Lung (tissue), 12 donors: ENCODE results near the gene COL4A3. TPM values are rescaled to one million over a fixed set of nuclear protein-coding genes. Genes with fewer than 3 reads are reported as not detected.

ENCODE experiments used
- ATAC-seq: fragments of 200-7000 bp; cut with Tn5 transposase; one replicate; pipeline ENCODE4 v1.9.1; 2020; ENCODE audit warnings: moderate number of reproducible peaks; ENCODE audit not compliant: insufficient read depth, low FRiP score
- DNase-seq, 3 donors: peaks; one replicate each; pipeline ENCODE4 v3.0.0-alpha.2; 2013 to 2017
- H3K27ac ChIP-seq, 2 donors: one replicate each; pipeline ENCODE4 v1.5.1; 2013; ENCODE audit warnings: mild to moderate bottlenecking in 2 of 2, moderate library complexity in 2 of 2, control low read depth in 1 of 2, inconsistent platforms in 1 of 2, low read depth in 1 of 2, low read length in 1 of 2
- H3K27me3 ChIP-seq, 3 donors: one replicate each; pipeline ENCODE4 v1.5.1; 2013; ENCODE audit warnings: low read length in 2 of 3; ENCODE audit not compliant: control insufficient read depth in 3 of 3, insufficient read depth in 3 of 3
- H3K36me3 ChIP-seq, 4 donors: one replicate each; pipeline ENCODE4 v1.5.1; 2013; ENCODE audit warnings: low read length in 4 of 4, mild to moderate bottlenecking in 1 of 4, moderate library complexity in 1 of 4; ENCODE audit not compliant: control insufficient read depth in 4 of 4, insufficient read depth in 4 of 4
- H3K4me1 ChIP-seq, 5 donors: one replicate each; pipeline ENCODE4 v1.5.1; 2013; ENCODE audit warnings: low read length in 5 of 5, mild to moderate bottlenecking in 2 of 5, moderate library complexity in 1 of 5; ENCODE audit not compliant: control insufficient read depth in 5 of 5, insufficient read depth in 5 of 5
- H3K4me3 ChIP-seq: one replicate; pipeline ENCODE4 v1.5.1; 2013; ENCODE audit warnings: mild to moderate bottlenecking, control low read depth, moderate library complexity
- H3K9ac ChIP-seq, 2 donors: one replicate each; pipeline ENCODE4 v1.5.1; 2013; ENCODE audit warnings: low read length in 2 of 2, control low read depth in 1 of 2; ENCODE audit not compliant: insufficient read depth in 1 of 2
- H3K9me3 ChIP-seq, 4 donors: one replicate each; pipeline ENCODE4 v1.5.1; 2013; ENCODE audit warnings: low read length in 3 of 4, mild to moderate bottlenecking in 1 of 4, moderate library complexity in 1 of 4; ENCODE audit not compliant: control insufficient read depth in 4 of 4, insufficient read depth in 3 of 4
- WGBS, 2 donors: extraction: QIAGEN DNeasy Blood & Tissue Kit; methylation state at CpG; one replicate each; pipeline ENCODE4 v1.1.7; 2013; 5-methylcytosine and 5-hydroxymethylcytosine counted together
- polyA plus RNA-seq, 2 donors: library from polyadenylated mRNA; stranded (reverse); fragments of 200-250 nt; gene quantifications; one replicate each; pipeline ENCODE4 v1.2.1, GENCODE V29; 2013
- total RNA-seq, 2 donors: library from RNA; depleted of rRNA in 1 of 2; stranded (reverse); fragments of >200 nt in 1 of 2; gene quantifications; one replicate each; pipeline ENCODE4 v1.2.1, GENCODE V29; 2014 to 2021
- TF ChIP-seq, protein P1 (sequence below): IDR thresholded peaks from 2 replicates; pipeline ENCODE4 v1.5.1; 2012; ENCODE audit warnings: mild to moderate bottlenecking; ENCODE audit errors: control extremely low read depth, extremely low read depth
- donor health status: control.
- donor health status: control.
- donor health status: Bipolar disorder and iron deficiency.
- donor health status: healthy.
- donor health status: DM: yes; HTN: yes; CAD: no.

COL4A3 gene
- total and polyA plus RNA-seq, 4 donors = 3.5 to 34.2 (median 20.2) TPM

GRCh38 chr2:227311861-227312506 lies 147.6 kb downstream of the COL4A3 start:
- H3K9ac ChIP-seq = no peak overlapping the region
- TF ChIP-seq, protein P1, sequence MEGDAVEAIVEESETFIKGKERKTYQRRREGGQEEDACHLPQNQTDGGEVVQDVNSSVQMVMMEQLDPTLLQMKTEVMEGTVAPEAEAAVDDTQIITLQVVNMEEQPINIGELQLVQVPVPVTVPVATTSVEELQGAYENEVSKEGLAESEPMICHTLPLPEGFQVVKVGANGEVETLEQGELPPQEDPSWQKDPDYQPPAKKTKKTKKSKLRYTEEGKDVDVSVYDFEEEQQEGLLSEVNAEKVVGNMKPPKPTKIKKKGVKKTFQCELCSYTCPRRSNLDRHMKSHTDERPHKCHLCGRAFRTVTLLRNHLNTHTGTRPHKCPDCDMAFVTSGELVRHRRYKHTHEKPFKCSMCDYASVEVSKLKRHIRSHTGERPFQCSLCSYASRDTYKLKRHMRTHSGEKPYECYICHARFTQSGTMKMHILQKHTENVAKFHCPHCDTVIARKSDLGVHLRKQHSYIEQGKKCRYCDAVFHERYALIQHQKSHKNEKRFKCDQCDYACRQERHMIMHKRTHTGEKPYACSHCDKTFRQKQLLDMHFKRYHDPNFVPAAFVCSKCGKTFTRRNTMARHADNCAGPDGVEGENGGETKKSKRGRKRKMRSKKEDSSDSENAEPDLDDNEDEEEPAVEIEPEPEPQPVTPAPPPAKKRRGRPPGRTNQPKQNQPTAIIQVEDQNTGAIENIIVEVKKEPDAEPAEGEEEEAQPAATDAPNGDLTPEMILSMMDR = no peak
- H3K9me3 ChIP-seq = no peaks in the 10 kb centered on the region
- WGBS, 2 donors = 96% methylated on average over 5 of the region's 5 CpGs
- no peaks in the 10 kb centered on the region for H3K4me1 ChIP-seq
- H3K36me3 ChIP-seq = no peaks in the 10 kb centered on the region
- no peak overlapping the region for H3K27ac ChIP-seq
- DNase-seq = no peak
- H3K27me3 ChIP-seq = no peaks in the 10 kb centered on the region
- H3K4me3 ChIP-seq = no peak overlapping the region
- ATAC-seq = no peak

- no peaks in the 10 kb centered on the region for H3K4me1 ChIP-seq
- H3K4me3 ChIP-seq = no peak overlapping the region
- ATAC-seq (no peak), DNase-seq (no peak)
- 50 to 69% methylated on average over 2 of the region's 2 CpGs for WGBS, 2 donors
- TF ChIP-seq, protein P1 = no peak
- H3K27me3 ChIP-seq = no peaks in the 10 kb centered on the region
- H3K27ac ChIP-seq = no peak overlapping the region
- no peaks in the 10 kb centered on the region for H3K9me3 ChIP-seq
- H3K36me3 ChIP-seq = no peaks in the 10 kb centered on the region
- no peak overlapping the region for H3K9ac ChIP-seq
These were observed 148.2 kb downstream of the COL4A3 start for GRCh38 chr2:227312579-227312978.

- TF ChIP-seq, protein P1 = no peak
- DNase-seq = no peak
- Histone ChIP-seq H3K9ac (no peak overlapping the region), H3K4me1 (no peaks in the 10 kb centered on the region), H3K27ac (no peak overlapping the region), H3K4me3 (no peak overlapping the region), H3K9me3 (no peaks in the 10 kb centered on the region), H3K36me3 (no peaks in the 10 kb centered on the region), H3K27me3 (no peaks in the 10 kb centered on the region)
- WGBS, 2 donors = 92 to 97% methylated on average over 1 of the region's 1 CpG
- ATAC-seq = no peak
These were observed 148.9 kb downstream of the COL4A3 start for GRCh38 chr2:227313310-227313709.

DNA sequence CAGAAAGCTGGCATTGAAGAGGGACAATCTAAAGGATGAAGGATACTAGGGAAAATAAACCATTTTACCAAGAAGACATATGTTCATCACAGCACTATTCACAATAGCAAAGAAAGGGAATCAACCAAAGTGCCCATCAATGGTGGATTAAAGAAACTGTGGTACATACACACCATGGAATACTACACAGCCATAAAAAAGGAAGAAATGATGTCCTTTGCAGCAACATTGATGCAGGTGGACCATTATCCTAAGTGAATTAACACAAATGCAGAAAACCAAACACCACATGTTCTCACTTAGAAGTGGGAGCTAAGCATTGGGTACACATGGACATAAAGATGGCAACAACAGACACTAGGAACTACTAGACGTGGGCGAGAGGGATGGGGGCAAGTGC lies 153.4 kb downstream of the COL4A3 start:
- Histone ChIP-seq H3K4me1 (no peaks in the 10 kb centered on the region), H3K27me3 (no peaks in the 10 kb centered on the region), H3K9ac (no peak overlapping the region), H3K4me3 (no peak overlapping the region), H3K27ac (no peak overlapping the region), H3K9me3 (peaks cover 0 to 3% (median 0%) of the 10 kb centered on the region in 4 donors), H3K36me3 (no peaks in the 10 kb centered on the region)
- ATAC-seq = no peak
- no peak for DNase-seq
- 91 to 98% methylated on average over 2 of the region's 2 CpGs for WGBS, 2 donors
- TF ChIP-seq, protein P1 = no peak
